ENCODE measurements around the gene ADAMTS13. TPM values are rescaled to one million over a fixed set of nuclear protein-coding genes. Genes with fewer than 3 reads are reported as not detected.

Gene ADAMTS13
- total and polyA plus RNA-seq, 8 donors, result 1.5 to 18.9 (median 3.1) TPM

GRCh38 chr9:133452562-133452961 lies 30.4 kb downstream of the ADAMTS13 start:
- Histone ChIP-seq H3K36me3 (no peaks in the 10 kb centered on the region), H3K4me1 (no peaks in the 10 kb centered on the region), H3K27me3 (no peaks in the 10 kb centered on the region), H3K4me3 (no peak overlapping the region), H3K27ac (no peak overlapping the region), H3K9me3 (no peaks in the 10 kb centered on the region)
- intact Hi-C loops (cut with DNase I), result no loop called here
- no peak for DNase-seq
- no peak for FAIRE-seq
- 85 to 87% methylated on average over 7 of the region's 7 CpGs for WGBS, 2 donors
- TF ChIP-seq CTCF (IDR thresholded peaks at IDR 0.05), result no peak
- no peak for ATAC-seq

- H3K9me3 ChIP-seq, result no peaks in the 10 kb centered on the region
- no peaks in the 10 kb centered on the region for H3K4me1 ChIP-seq
- H3K36me3 ChIP-seq, result no peaks in the 10 kb centered on the region
- FAIRE-seq, result no peak
- WGBS, 2 donors, result 79 to 85% methylated on average over 11 of the region's 11 CpGs
- intact Hi-C loops (cut with DNase I), result no loop called here
- no peak for ATAC-seq
- no peak for DNase-seq
- no peaks in the 10 kb centered on the region for H3K27me3 ChIP-seq
- H3K27ac ChIP-seq, result no peak overlapping the region
- no peak for TF ChIP-seq CTCF (IDR thresholded peaks at IDR 0.05)
- H3K4me3 ChIP-seq, result no peak overlapping the region
Observed at GRCh38 chr9:133453651-133454050, 31.5 kb downstream of the ADAMTS13 start.

GRCh38 chr9:133454325-133454724 lies 32.2 kb downstream of the ADAMTS13 start:
- no peaks in the 10 kb centered on the region for H3K36me3 ChIP-seq
- no peaks in the 10 kb centered on the region for H3K9me3 ChIP-seq
- TF ChIP-seq CTCF (IDR thresholded peaks at IDR 0.05), result no peak
- intact Hi-C loops (cut with DNase I), result no loop called here
- H3K27ac ChIP-seq, result no peak overlapping the region
- DNase-seq, result no peak
- H3K4me3 ChIP-seq, result no peak overlapping the region
- WGBS, 2 donors, result 84 to 90% methylated on average over 19 of the region's 19 CpGs
- ATAC-seq, result no peak
- FAIRE-seq, result no peak
- no peaks in the 10 kb centered on the region for H3K4me1 ChIP-seq
- no peaks in the 10 kb centered on the region for H3K27me3 ChIP-seq

- H3K27ac ChIP-seq, result no peak overlapping the region
- intact Hi-C loops (cut with DNase I), result no loop called here
- ATAC-seq, result no peak
- no peaks in the 10 kb centered on the region for H3K27me3 ChIP-seq
- DNase-seq, result no peak
- H3K36me3 ChIP-seq, result no peaks in the 10 kb centered on the region
- H3K4me1 ChIP-seq, result no peaks in the 10 kb centered on the region
- no peak for TF ChIP-seq CTCF (IDR thresholded peaks at IDR 0.05)
- FAIRE-seq, result no peak
- H3K9me3 ChIP-seq, result no peaks in the 10 kb centered on the region
- H3K4me3 ChIP-seq, result no peak overlapping the region
- WGBS, 2 donors, result 92 to 95% methylated on average over 20 of the region's 20 CpGs
Observed at GRCh38 chr9:133454943-133455673, 32.9 kb downstream of the ADAMTS13 start.

GRCh38 chr9:133455936-133456335 lies 33.8 kb downstream of the ADAMTS13 start:
- FAIRE-seq, result no peak
- ATAC-seq, result no peak
- peaks cover 0 to 6% (median under 1%) of the 10 kb centered on the region in 3 donors for H3K4me1 ChIP-seq
- DNase-seq, result no peak
- H3K4me3 ChIP-seq, result no peak overlapping the region
- WGBS, 2 donors, result 91 to 92% methylated on average over 11 of the region's 11 CpGs
- H3K36me3 ChIP-seq, result no peaks in the 10 kb centered on the region
- H3K27me3 ChIP-seq, result no peaks in the 10 kb centered on the region
- TF ChIP-seq CTCF (IDR thresholded peaks at IDR 0.05), result no peak
- no peaks in the 10 kb centered on the region for H3K9me3 ChIP-seq
- intact Hi-C loops (cut with DNase I), result no loop called here
- H3K27ac ChIP-seq, result no peak overlapping the region

All from pancreas (tissue), 10 donors.